AG09319 (cell line): ENCODE data around the gene DMAC1.

ENCODE experiments used
- DNase-seq: peaks from one replicate; pipeline ENCODE4 v3.0.0-alpha.2; 2010; ENCODE audit warnings: low read depth; ENCODE audit errors: extremely low read depth
- TF ChIP-seq, protein P1 (sequence below): IDR thresholded peaks from 2 replicates; pipeline ENCODE4 v1.5.1; 2011; ENCODE audit warnings: low read depth, mild to moderate bottlenecking, inconsistent platforms, low read length, moderate library complexity

Gene DMAC1, protein sequence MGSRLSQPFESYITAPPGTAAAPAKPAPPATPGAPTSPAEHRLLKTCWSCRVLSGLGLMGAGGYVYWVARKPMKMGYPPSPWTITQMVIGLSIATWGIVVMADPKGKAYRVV

DNA sequence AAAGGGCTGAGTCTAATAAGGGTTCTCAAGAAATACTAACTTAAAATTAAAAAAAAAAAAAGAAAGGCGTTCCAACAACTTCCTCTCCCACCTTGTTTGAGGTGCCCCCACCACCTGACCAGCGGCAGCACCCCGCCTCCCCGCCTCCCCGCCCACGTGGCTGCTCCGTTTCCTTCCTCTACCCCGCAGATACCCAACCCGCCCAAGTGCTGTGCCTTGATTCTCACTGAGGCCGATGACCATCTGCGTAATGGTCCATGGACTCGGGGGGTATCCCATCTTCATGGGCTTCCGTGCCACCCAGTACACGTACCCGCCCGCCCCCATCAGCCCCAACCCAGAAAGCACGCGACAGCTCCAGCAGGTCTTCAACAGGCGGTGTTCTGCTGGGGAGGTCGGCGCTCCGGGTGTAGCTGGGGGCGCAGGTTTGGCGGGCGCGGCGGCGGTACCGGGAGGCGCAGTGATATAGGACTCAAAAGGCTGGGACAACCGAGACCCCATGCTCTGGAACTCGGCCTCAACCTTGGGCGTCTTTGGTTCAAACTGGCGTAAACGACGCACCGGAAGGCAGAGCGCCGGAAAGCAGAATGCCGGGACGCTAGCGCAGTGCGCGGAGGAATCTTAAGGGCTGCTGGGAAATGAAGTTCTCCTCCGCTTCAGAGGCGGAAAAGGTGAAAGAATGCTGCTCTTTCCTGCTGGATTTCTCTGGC is at the start of gene DMAC1:
Gene DMAC1 (minus strand): TSS at position 545 of the 710 bp plus-strand sequence. CDS start 44 bp downstream, at position 501.
- DNase-seq: peak; percentile 51
- TF ChIP-seq, protein P1, sequence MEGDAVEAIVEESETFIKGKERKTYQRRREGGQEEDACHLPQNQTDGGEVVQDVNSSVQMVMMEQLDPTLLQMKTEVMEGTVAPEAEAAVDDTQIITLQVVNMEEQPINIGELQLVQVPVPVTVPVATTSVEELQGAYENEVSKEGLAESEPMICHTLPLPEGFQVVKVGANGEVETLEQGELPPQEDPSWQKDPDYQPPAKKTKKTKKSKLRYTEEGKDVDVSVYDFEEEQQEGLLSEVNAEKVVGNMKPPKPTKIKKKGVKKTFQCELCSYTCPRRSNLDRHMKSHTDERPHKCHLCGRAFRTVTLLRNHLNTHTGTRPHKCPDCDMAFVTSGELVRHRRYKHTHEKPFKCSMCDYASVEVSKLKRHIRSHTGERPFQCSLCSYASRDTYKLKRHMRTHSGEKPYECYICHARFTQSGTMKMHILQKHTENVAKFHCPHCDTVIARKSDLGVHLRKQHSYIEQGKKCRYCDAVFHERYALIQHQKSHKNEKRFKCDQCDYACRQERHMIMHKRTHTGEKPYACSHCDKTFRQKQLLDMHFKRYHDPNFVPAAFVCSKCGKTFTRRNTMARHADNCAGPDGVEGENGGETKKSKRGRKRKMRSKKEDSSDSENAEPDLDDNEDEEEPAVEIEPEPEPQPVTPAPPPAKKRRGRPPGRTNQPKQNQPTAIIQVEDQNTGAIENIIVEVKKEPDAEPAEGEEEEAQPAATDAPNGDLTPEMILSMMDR: no peak

DNA sequence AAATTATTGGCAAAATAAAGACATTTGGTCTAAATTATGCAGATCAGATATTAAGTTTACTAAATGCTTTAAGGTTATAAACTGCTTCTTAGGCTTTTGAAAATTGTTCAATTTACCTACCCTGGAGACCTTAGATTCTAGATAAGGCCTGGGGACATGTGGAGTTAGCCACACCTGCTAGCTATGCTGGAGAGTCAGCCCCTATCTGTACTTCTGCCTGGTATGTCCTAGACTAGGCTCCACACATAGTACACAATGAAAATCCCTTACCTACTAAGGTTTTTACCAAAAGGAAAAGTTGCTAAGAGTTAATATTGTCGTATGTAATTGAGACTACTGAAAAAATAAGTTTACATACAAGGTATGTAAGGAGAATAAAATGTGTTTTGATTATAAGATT is 49.8 kb upstream of the DMAC1 start:
- TF ChIP-seq, protein P1: no peak
- DNase-seq: no peak

DNA sequence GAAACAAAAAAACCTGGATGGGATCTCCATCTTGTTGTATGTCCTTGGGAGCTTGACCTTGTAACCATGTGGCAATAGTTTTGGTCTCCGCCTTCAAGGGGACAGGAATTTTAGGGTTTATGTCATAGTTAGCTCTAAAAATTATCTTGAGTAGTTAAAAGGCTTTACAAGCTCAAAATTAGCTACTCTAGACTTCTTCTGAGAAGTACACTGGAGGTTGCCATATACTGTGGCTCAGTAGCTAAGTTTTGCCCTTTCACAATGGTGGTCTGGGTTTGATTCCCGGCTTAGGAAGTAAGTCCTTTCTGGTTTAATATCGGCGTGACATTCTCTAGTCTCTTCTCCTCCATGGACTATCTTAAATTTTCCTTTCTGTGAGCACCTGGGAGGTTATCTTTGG is 48.9 kb upstream of the DMAC1 start:
- TF ChIP-seq, protein P1: no peak

DNA sequence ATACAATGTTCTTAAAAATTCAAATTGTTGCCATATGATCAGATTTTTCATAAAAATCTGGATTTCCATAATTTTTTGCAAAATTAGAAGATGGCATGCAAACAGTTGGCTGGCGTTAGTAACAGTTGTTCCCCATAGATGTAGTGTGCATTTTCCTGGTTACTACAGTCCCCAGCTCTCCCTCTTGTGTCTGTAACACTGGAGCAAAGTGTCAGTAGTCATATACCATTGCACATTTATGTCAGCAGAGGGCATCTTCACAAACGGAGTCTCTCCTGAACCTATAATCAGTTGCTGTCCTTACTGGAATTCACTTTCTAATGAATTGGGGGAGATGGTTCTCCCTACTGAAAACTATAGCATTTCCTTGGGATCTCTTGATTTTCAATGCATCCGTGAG is 44.7 kb upstream of the DMAC1 start:
- no peak for DNase-seq
- TF ChIP-seq, protein P1: no peak

More for the DNA sequence above, 48.9 kb upstream of the DMAC1 start:
- no peak for DNase-seq

DNA sequence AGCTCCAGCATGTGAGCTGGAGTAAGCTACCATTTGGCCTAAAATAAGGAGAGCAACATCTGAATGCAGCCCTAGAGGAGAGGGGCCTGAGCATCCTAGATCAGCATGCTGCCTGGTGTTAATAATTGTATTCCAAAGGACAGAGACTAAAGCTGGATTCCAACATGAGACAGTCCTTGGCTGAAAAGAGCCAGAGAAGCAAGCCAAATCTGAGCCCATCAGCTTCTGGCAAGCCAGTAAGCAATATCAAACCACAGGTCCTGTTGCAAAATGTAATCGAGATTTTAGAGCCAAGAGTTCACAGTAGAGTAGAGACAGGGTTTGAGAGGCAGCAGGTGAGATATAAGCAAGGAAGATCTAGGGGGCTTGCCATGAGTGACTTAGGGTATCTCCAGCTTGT is 42.3 kb upstream of the DMAC1 start:
- TF ChIP-seq, protein P1: no peak
- DNase-seq: no peak

DNA sequence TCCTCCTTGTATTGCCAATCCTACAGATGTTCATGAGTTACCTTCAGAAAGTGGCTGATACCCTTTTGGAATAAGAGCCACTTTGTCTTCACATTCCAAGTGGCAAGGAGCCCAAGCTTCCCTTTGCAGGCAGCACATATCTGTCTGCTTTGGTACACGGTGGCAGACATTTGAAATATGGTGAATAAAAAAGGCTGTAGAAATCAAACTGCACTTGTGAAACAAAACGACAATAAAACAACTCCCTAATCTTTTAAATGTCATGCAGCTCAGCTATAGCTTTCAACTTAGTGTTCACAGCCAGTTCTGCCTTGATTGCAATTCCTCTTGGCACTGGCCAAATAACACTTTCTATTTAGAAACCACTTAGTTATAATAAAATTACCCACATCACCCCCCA is 35.0 kb upstream of the DMAC1 start:
- DNase-seq: no peak
- TF ChIP-seq, protein P1: no peak

DNA sequence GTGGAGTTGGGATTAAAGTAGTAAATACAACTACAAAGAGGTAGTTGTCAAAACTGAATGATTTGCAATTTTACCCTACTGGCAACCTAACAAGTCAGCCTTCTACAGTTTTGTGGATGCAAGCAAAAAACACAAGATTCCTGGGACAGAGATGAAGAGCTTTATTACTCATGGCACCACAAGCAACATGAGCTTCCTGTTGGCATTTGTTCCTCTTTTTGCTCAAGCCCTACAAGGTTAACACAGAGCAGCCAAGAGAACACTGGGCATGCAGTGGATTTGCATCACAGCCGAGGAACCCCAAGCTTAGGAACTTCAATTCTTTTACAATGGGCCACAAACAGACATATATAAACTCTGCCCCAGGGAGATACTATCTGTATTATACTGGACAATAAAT is 28.8 kb upstream of the DMAC1 start:
- no peak for DNase-seq
- TF ChIP-seq, protein P1: no peak
